HL-60 (cell line): ENCODE results near the gene ALPL.

Source experiments
- DNase-seq, 2 experiments: peaks; one replicate each; pipeline ENCODE4 v3.0.0-alpha.2; 2010 to 2020; ENCODE audit warnings: low read depth in 1 of 2, low spot score in 1 of 2
- H3K27ac ChIP-seq: fragments of 250-450 bp; sonication (Bioruptor Pico); replicated peaks from 2 replicates; pipeline ENCODE4 v1.5.1; 2020; ENCODE audit warnings: mild to moderate bottlenecking, moderate library complexity
- H3K27me3 ChIP-seq: fragments of 250-450 bp; sonication (Bioruptor Pico); 2 replicates; pipeline ENCODE4 v1.5.1; 2021; ENCODE audit warnings: mild to moderate bottlenecking, moderate library complexity; ENCODE audit not compliant: insufficient read depth, poor library complexity, severe bottlenecking
- H3K4me3 ChIP-seq: replicated peaks from 2 replicates; pipeline ENCODE4 v1.5.1; 2011; ENCODE audit warnings: mild to moderate bottlenecking, control low read depth, low read length; ENCODE audit not compliant: insufficient read depth
- CTCF ChIP-seq: IDR thresholded peaks from one replicate; pipeline ENCODE4 v1.5.1; 2011; ENCODE audit warnings: low read length, control low read depth, inconsistent platforms; ENCODE audit not compliant: insufficient read depth
- GABPA ChIP-seq: IDR thresholded peaks from 2 replicates; pipeline ENCODE4 v1.6.1; 2012; ENCODE audit warnings: low read depth
- POLR2AphosphoS5 ChIP-seq: IDR thresholded peaks from 2 replicates; pipeline ENCODE4 v1.6.1; 2012; ENCODE audit warnings: low read depth
- SPI1 ChIP-seq: IDR thresholded peaks from 2 replicates; pipeline ENCODE4 v1.6.1; 2012; ENCODE audit warnings: low read depth, mild to moderate bottlenecking, borderline replicate concordance
- TF ChIP-seq, protein P1 (sequence below): IDR thresholded peaks from 2 replicates; pipeline ENCODE4 v1.6.1; 2012; ENCODE audit warnings: low read depth; ENCODE audit not compliant: insufficient replicate concordance

Gene ALPL

GRCh38 chr1:21520899-21521716, 11.9 kb downstream of the ALPL start:
- DNase-seq, result no peak
- TF ChIP-seq, protein P1, sequence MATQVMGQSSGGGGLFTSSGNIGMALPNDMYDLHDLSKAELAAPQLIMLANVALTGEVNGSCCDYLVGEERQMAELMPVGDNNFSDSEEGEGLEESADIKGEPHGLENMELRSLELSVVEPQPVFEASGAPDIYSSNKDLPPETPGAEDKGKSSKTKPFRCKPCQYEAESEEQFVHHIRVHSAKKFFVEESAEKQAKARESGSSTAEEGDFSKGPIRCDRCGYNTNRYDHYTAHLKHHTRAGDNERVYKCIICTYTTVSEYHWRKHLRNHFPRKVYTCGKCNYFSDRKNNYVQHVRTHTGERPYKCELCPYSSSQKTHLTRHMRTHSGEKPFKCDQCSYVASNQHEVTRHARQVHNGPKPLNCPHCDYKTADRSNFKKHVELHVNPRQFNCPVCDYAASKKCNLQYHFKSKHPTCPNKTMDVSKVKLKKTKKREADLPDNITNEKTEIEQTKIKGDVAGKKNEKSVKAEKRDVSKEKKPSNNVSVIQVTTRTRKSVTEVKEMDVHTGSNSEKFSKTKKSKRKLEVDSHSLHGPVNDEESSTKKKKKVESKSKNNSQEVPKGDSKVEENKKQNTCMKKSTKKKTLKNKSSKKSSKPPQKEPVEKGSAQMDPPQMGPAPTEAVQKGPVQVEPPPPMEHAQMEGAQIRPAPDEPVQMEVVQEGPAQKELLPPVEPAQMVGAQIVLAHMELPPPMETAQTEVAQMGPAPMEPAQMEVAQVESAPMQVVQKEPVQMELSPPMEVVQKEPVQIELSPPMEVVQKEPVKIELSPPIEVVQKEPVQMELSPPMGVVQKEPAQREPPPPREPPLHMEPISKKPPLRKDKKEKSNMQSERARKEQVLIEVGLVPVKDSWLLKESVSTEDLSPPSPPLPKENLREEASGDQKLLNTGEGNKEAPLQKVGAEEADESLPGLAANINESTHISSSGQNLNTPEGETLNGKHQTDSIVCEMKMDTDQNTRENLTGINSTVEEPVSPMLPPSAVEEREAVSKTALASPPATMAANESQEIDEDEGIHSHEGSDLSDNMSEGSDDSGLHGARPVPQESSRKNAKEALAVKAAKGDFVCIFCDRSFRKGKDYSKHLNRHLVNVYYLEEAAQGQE, result no peak
- TF ChIP-seq POLR2AphosphoS5, result no peak
- TF ChIP-seq GABPA, result no peak
- no peak for TF ChIP-seq CTCF
- TF ChIP-seq SPI1, result no peak

DNA sequence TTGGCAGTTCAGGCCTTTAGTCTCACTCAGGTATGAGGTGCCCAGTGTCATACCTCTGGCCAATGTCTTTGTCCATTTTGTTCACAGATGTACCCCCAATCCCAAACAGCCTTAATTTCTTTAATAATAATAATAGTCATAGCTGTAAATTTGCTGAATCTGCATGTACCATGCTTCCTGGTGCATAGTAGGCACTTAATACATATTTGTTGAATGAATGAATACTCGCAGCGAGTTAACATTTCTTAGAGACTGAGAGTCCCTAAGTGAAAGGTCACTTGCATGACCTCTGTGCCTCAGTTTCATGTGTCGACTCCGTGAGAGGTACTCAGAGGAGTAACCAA, 12.5 kb downstream of the ALPL start:
- no peaks in the 10 kb centered on the region for H3K27me3 ChIP-seq
- TF ChIP-seq POLR2AphosphoS5, result no peak
- TF ChIP-seq CTCF, result no peak
- TF ChIP-seq GABPA, result no peak

More at GRCh38 chr1:21520899-21521716, 11.9 kb downstream of the ALPL start:
- H3K27ac ChIP-seq, result no peak overlapping the region
- no peak overlapping the region for H3K4me3 ChIP-seq
- no peaks in the 10 kb centered on the region for H3K27me3 ChIP-seq

GRCh38 chr1:21522525-21523038, 13.4 kb downstream of the ALPL start:
- no peak for TF ChIP-seq CTCF
- TF ChIP-seq, protein P1, result no peak
- no peak for TF ChIP-seq GABPA
- no peak for TF ChIP-seq SPI1
- no peak for TF ChIP-seq POLR2AphosphoS5
- DNase-seq, result no peak
- Histone ChIP-seq H3K4me3 (no peak overlapping the region), H3K27ac (no peak overlapping the region), H3K27me3 (no peaks in the 10 kb centered on the region)

More for the DNA sequence above, 12.5 kb downstream of the ALPL start:
- no peak overlapping the region for H3K27ac ChIP-seq
- no peak overlapping the region for H3K4me3 ChIP-seq
- DNase-seq, result no peak
